ENCODE data around the gene SEPHS1. TPM values are rescaled to one million over a fixed set of nuclear protein-coding genes. Genes with fewer than 3 reads are reported as not detected.

SEPHS1 gene
- total and polyA plus RNA-seq, 2 of the 8 experiments (the other 6 are each of a cell fraction or from before 2014, with no cell fraction given) = 270 to 683 TPM

GRCh38 chr10:13310518-13311176 lies 37.4 kb downstream of the SEPHS1 start:
- Histone ChIP-seq H4K5ac (ENCODE audit: insufficient read length, low read depth, low read length) (no peak overlapping the region), H2BK15ac (ENCODE audit: low read length) (no peak overlapping the region), H3K9ac (replicated peaks in 1 of 4; ENCODE audit: extremely low read depth in 1 of 4, low read depth in 3 of 4, low read length in 3 of 4) (peak overlapping the region in 1 of 4 experiments; percentile 14; a peak in 1 of 7 replicates), H3K9me3 (ENCODE audit: insufficient read depth in 2 of 2, low read depth in 1 of 2, low read length in 1 of 2) (no peaks in the 10 kb centered on the region), H2BK120ac (replicated peaks; ENCODE audit: low read depth, low read length) (no peak overlapping the region), H3K56ac (replicated peaks; ENCODE audit: insufficient read length, low read depth, low read length) (no peak overlapping the region), H4K91ac (replicated peaks; ENCODE audit: insufficient read length, low read length) (no peak overlapping the region), H3K4ac (replicated peaks; ENCODE audit: insufficient read length, low read depth, low read length) (no peak overlapping the region), H3K36me3 (ENCODE audit: control insufficient read depth in 2 of 4, insufficient read depth in 4 of 4, low read length in 3 of 4) (no peaks in the 10 kb centered on the region), H3K23me2 (ENCODE audit: low read depth, low read length) (no peaks in the 10 kb centered on the region), H2AK5ac (ENCODE audit: low read depth, low read length) (no peak overlapping the region), H3K79me1 (ENCODE audit: low read depth, low read length) (no peaks in the 10 kb centered on the region), H4K20me1 (replicated peaks in 1 of 2; ENCODE audit: control insufficient read depth in 1 of 2, insufficient read depth in 2 of 2, low read length in 2 of 2) (no peaks in the 10 kb centered on the region), H2BK5ac (ENCODE audit: low read depth, low read length) (no peak overlapping the region), H2BK12ac (ENCODE audit: low read depth, low read length) (no peak overlapping the region), H3K27ac (ENCODE audit: low read depth, low read length) (no peak overlapping the region), H3K14ac (ENCODE audit: insufficient read length) (no peak overlapping the region), H3K4me3 (ENCODE audit: extremely low read depth in 1 of 4, insufficient read depth in 2 of 4, low read depth in 3 of 4, low read length in 4 of 4) (no peak overlapping the region), H4K8ac (ENCODE audit: extremely low read depth, insufficient read depth, low read length) (no peak overlapping the region), H2AFZ (ENCODE audit: low read length) (no peak overlapping the region), H3K79me2 (ENCODE audit: control insufficient read depth in 1 of 2, insufficient read depth in 2 of 2, low read length in 2 of 2) (no peaks in the 10 kb centered on the region), H3K18ac (ENCODE audit: extremely low read depth, low read length) (no peak overlapping the region), H3K27me3 (replicated peaks in 1 of 4; ENCODE audit: control insufficient read depth in 3 of 4, extremely low read depth in 1 of 4, insufficient read depth in 3 of 4, low read length in 3 of 4) (no peaks in the 10 kb centered on the region; a peak in 1 of 7 replicates), H3K4me2 (ENCODE audit: insufficient read depth in 1 of 2, low read depth in 2 of 2, low read length in 2 of 2) (no peak overlapping the region), H2BK20ac (ENCODE audit: low read length) (no peak overlapping the region), H3K4me1 (replicated peaks in 1 of 4; ENCODE audit: control insufficient read depth in 3 of 4, insufficient read depth in 4 of 4, low read length in 3 of 4) (peaks cover 0 to 2% (median 0%) of the 10 kb centered on the region in 4 experiments; a peak in 1 of 7 replicates), H3K23ac (ENCODE audit: insufficient read length) (no peak overlapping the region)
- CTCF ChIA-PET (ENCODE audit: partially characterized antibody) = interaction anchor here (1.3 to 1.5 kb wide), 3 partner anchors 8 to 104 kb away, joined by 3 to 9 read pairs (median 4); no protein-coding TSS in a partner anchor
- FAIRE-seq = no peak
- POLR2A ChIA-PET (ENCODE audit: partially characterized antibody) = interaction anchor here (1.1 to 1.4 kb wide), 2 partner anchors 8 to 10 kb away, joined by 5 to 6 read pairs; partner anchors contain the start of gene PHYH
- 92% methylated on average over 7 of the region's 7 CpGs; no CpG with 5 or more reads in 1 of the 2 experiments for WGBS, 2 experiments (ENCODE audit: extremely low coverage in 1 of 2, insufficient coverage in 1 of 2, insufficient read length in 1 of 2, insufficient replicate concordance in 2 of 2, low coverage in 1 of 2, low lambda C conversion rate in 2 of 2, missing lambda C conversion rate in 1 of 2)
- DNase-seq (ENCODE audit: low read depth in 1 of 2, low spot score in 2 of 2) = no peak
- TF ChIP-seq SAP30 (IDR thresholded peaks at IDR 0.05; ENCODE audit: insufficient read depth, insufficient replicate concordance, low read length) (no peak), TCF12 (IDR thresholded peaks at IDR 0.05; ENCODE audit: low read depth, low read length) (no peak), RBBP5 (IDR thresholded peaks at IDR 0.05; ENCODE audit: borderline replicate concordance, low read depth, low read length) (no peak), BACH1 (IDR thresholded peaks at IDR 0.05; ENCODE audit: low read length) (no peak), RAD21 (IDR thresholded peaks at IDR 0.05 in 1 of 2, conservative IDR thresholded peaks at IDR 0.05 in 1 of 2; ENCODE audit: low read depth in 2 of 2, low read length in 2 of 2) (no peak), SIRT6 (IDR thresholded peaks at IDR 0.05; ENCODE audit: low read length) (no peak), MAFK (IDR thresholded peaks at IDR 0.05; ENCODE audit: low read depth, low read length) (no peak), ATF3 (IDR thresholded peaks at IDR 0.05; ENCODE audit: insufficient read depth, low read depth, low read length) (no peak), FOSL1 (IDR thresholded peaks at IDR 0.05; ENCODE audit: insufficient read depth, low read depth, low read length) (no peak), ZNF274 (IDR thresholded peaks at IDR 0.05; ENCODE audit: borderline replicate concordance, extremely low read depth, low read length) (no peak), E2F6 (IDR thresholded peaks at IDR 0.05) (no peak)

All from H1 (cell line).